Endothelial cell of umbilical vein (primary cell): ENCODE data around the gene TTC21A. TPM values are rescaled to one million over a fixed set of nuclear protein-coding genes. Genes with fewer than 3 reads are reported as not detected.

Experiments used
- BruUV-seq: library from RNA; stranded (reverse); fragments of 400-500 nt; replicated peaks from 2 replicates; lab custom pipeline; 2021; lab: Mats Ljungman, UMichigan
- CTCF ChIA-PET: fragments of 300-600, 350-600 bp; sonication (Branson Sonifier 250); formaldehyde crosslinking; loops from one replicate; lab custom pipeline; 2021; ENCODE audit warnings: antibody characterized with exemption, inconsistent platforms; lab: Charles Lee
- POLR2A ChIA-PET: fragments of 300-600, 350-600 bp; sonication (Branson Sonifier 250); formaldehyde crosslinking; loops from one replicate; lab custom pipeline; 2021; ENCODE audit warnings: antibody characterized with exemption, inconsistent platforms; lab: Charles Lee
- DNase-seq: peaks from one replicate; pipeline ENCODE4 v3.0.0-alpha.2; 2011; ENCODE audit warnings: low read depth, low spot score
- FAIRE-seq: peaks from 2 replicates; lab custom pipeline; 2011; peaks lifted over from hg19 to GRCh38; lab: Jason Lieb, UNC
- H2AFZ ChIP-seq: 2 replicates; pipeline ENCODE4 v1.6.0; 2012; ENCODE audit warnings: low read depth, low read length, control low read depth, inconsistent platforms
- H3K27ac ChIP-seq: 2 replicates; pipeline ENCODE4 v1.5.1; 2011; ENCODE audit warnings: low read depth, mild to moderate bottlenecking, control low read depth, low read length, moderate library complexity; ENCODE audit not compliant: insufficient read depth
- H3K27me3 ChIP-seq, 2 experiments: 2 replicates each; pipeline versions ENCODE4 v1.6.0 to v1.6.1; 2011; ENCODE audit warnings: low read length in 2 of 2, mixed read lengths in 1 of 2; ENCODE audit not compliant: control insufficient read depth in 2 of 2, insufficient read depth in 2 of 2
- H3K36me3 ChIP-seq, 2 experiments: 2 replicates in 1 of 2; 3 replicates in 1 of 2; pipeline ENCODE4 v1.5.1; 2011; ENCODE audit warnings: low read length in 2 of 2, mild to moderate bottlenecking in 1 of 2, moderate library complexity in 1 of 2; ENCODE audit not compliant: control insufficient read depth in 2 of 2, insufficient read depth in 2 of 2; ENCODE audit errors: extremely low read depth in 1 of 2
- H3K4me1 ChIP-seq: 3 replicates; pipeline ENCODE4 v1.5.1; 2011; ENCODE audit warnings: mild to moderate bottlenecking, low read length; ENCODE audit not compliant: control insufficient read depth, insufficient read depth; ENCODE audit errors: extremely low read depth
- H3K4me2 ChIP-seq: 2 replicates; pipeline ENCODE4 v1.6.1; 2011; ENCODE audit warnings: low read length, control low read depth, mixed read lengths; ENCODE audit not compliant: insufficient read depth
- H3K4me3 ChIP-seq, 3 experiments: fragments of 200-600 bp in 1 of 3; sonication (generic), shearing (Covaris generic) in 1 of 3; replicated peaks in 1 of 3; 2 replicates each; pipeline ENCODE4 v1.5.1; 2011 to 2016; ENCODE audit warnings: control low read depth in 3 of 3, low read length in 3 of 3, mild to moderate bottlenecking in 2 of 3, inconsistent platforms in 1 of 3, low read depth in 1 of 3, moderate library complexity in 1 of 3; ENCODE audit not compliant: insufficient read depth in 1 of 3
- H3K79me2 ChIP-seq: 2 replicates; pipeline ENCODE4 v1.6.0; 2012; ENCODE audit warnings: low read length, inconsistent platforms; ENCODE audit not compliant: control insufficient read depth, insufficient read depth
- H3K9ac ChIP-seq: replicated peaks from 2 replicates; pipeline ENCODE3; 2011; ENCODE audit warnings: low read length, control low read depth; ENCODE audit not compliant: insufficient read depth; ENCODE audit errors: extremely low read depth
- H3K9me1 ChIP-seq: replicated peaks from 3 replicates; pipeline ENCODE4 v1.6.0; 2011; ENCODE audit warnings: mild to moderate bottlenecking, low read length; ENCODE audit not compliant: control insufficient read depth, insufficient read depth; ENCODE audit errors: extremely low read depth
- H3K9me3 ChIP-seq: replicated peaks from 2 replicates; pipeline ENCODE4 v1.5.1; 2012; ENCODE audit warnings: low read length, inconsistent platforms; ENCODE audit not compliant: control insufficient read depth, insufficient read depth
- H4K20me1 ChIP-seq: replicated peaks from 2 replicates; pipeline ENCODE3; 2011; ENCODE audit warnings: mild to moderate bottlenecking, low read length; ENCODE audit not compliant: control insufficient read depth, insufficient read depth; ENCODE audit errors: extremely low read depth
- CTCF ChIP-seq, 2 donors: IDR thresholded peaks; 1 replicate in 1 of 2; 2 replicates in 1 of 2; pipeline ENCODE4 v1.5.1; 2011; ENCODE audit warnings: low read length in 2 of 2, mild to moderate bottlenecking in 2 of 2, moderate library complexity in 2 of 2, control low read depth in 1 of 2, inconsistent platforms in 1 of 2, low read depth in 1 of 2; ENCODE audit not compliant: insufficient read depth in 1 of 2; ENCODE audit errors: extremely low read depth in 1 of 2
- EZH2 ChIP-seq: IDR thresholded peaks from 2 replicates; pipeline ENCODE4 v1.6.1; 2012; ENCODE audit warnings: borderline replicate concordance, low read depth, mild to moderate bottlenecking, moderate library complexity, low read length, inconsistent platforms; ENCODE audit not compliant: severe bottlenecking
- FOS ChIP-seq: IDR thresholded peaks from 2 replicates; pipeline ENCODE4 v1.6.1; 2011; ENCODE audit warnings: mild to moderate bottlenecking, low read length, moderate library complexity, borderline replicate concordance; ENCODE audit not compliant: insufficient read depth
- GATA2 ChIP-seq: IDR thresholded peaks from 2 replicates; pipeline ENCODE4 v1.7.0; 2011; ENCODE audit warnings: low read depth, mild to moderate bottlenecking, moderate library complexity, mixed read lengths, low read length; ENCODE audit not compliant: insufficient read length, insufficient read depth
- JUN ChIP-seq: IDR thresholded peaks from 2 replicates; pipeline ENCODE4 v1.6.1; 2011; ENCODE audit warnings: borderline replicate concordance, low read depth; ENCODE audit not compliant: insufficient read length, insufficient read depth
- MYC ChIP-seq: IDR thresholded peaks from one replicate; pipeline ENCODE4 v1.6.1; 2011; ENCODE audit warnings: mild to moderate bottlenecking, low read depth, low read length
- POLR2A ChIP-seq: IDR thresholded peaks from 2 replicates; pipeline ENCODE4 v1.6.1; 2012; ENCODE audit warnings: low read depth, mild to moderate bottlenecking, control low read depth, low read length
- POLR2AphosphoS5 ChIP-seq: IDR thresholded peaks from 2 replicates; pipeline ENCODE4 v1.6.1; 2012; ENCODE audit warnings: low read depth, mild to moderate bottlenecking, control low read depth, low read length, moderate library complexity; ENCODE audit not compliant: insufficient read depth
- dilution Hi-C: fragments of 300-500 bp; cut with MboI; formaldehyde crosslinking; loops from one replicate; pipeline ENCODE4 v1.15.0; 2019; ENCODE audit warnings: low sequenced_read_pairs; ENCODE audit not compliant: extremely low pct_ligation_motif_present
- intact Hi-C: fragments of 100-400 bp; cut with micrococcal nuclease; formaldehyde crosslinking; loops from one replicate; pipeline ENCODE4 v1.10.0; 2022
- polyA plus RNA-seq, 4 experiments: library from polyadenylated mRNA; depleted of rRNA in 3 of 4; stranded (reverse) in 3 of 4; unstranded in 1 of 4; fragments of >200 nt; gene quantifications; 2 replicates each; pipeline versions ENCODE4 v1.2.1 to v1.2.3, GENCODE V29; 2011 to 2012; ENCODE audit warnings: missing spikeins in 1 of 4
- total RNA-seq: library from RNA; stranded (reverse); gene quantifications from 2 replicates; pipeline ENCODE4 v1.2.3, GENCODE V29; 2021
- TF ChIP-seq, protein P1 (sequence below): IDR thresholded peaks from 2 replicates; pipeline ENCODE4 v1.6.1; 2011; ENCODE audit not compliant: insufficient read depth, insufficient read length

Gene TTC21A
- total and polyA plus RNA-seq, 2 donors (not counting 3 experiments of a cell fraction or from before 2014, with no cell fraction given), result 4.7 to 7.8 TPM

DNA sequence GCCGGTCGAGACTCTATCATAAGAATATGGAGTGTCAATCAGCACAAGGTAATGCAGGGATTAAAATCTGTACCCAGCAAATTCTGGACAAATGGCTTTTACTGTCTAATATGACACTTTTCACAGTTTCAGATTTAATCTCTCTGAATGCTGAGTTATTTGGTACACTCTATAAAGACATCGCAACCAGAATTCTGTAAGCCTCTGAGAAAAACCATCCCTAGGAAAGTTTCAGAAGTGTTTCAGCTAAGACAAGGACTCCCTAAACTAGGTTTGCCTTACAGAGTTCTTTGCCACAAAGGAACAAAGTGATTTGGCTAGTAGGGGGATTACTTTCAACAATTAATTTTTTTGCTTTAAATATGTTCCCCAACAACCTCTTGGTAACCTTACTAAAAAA is 44.3 kb upstream of the TTC21A start:
- intact Hi-C loops, result no loop called here

More for the DNA sequence above, 44.3 kb upstream of the TTC21A start:
- H3K79me2 ChIP-seq, result peaks cover 2% of the 10 kb centered on the region
- TF ChIP-seq EZH2 (no peak), POLR2A (no peak), GATA2 (no peak), MYC (no peak), POLR2AphosphoS5 (no peak), CTCF (IDR thresholded peaks at IDR 0.05; ENCODE audit: extremely low read depth in 1 of 2, insufficient read depth in 1 of 2, low read depth in 1 of 2, low read length in 2 of 2) (no peak), JUN (no peak), FOS (no peak)
- TF ChIP-seq, protein P1, sequence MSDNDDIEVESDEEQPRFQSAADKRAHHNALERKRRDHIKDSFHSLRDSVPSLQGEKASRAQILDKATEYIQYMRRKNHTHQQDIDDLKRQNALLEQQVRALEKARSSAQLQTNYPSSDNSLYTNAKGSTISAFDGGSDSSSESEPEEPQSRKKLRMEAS, result no peak
- no peak overlapping the region for H3K4me3 ChIP-seq
- H3K27me3 ChIP-seq, result no peaks in the 10 kb centered on the region
- peaks cover 3 to 4% of the 10 kb centered on the region in 2 experiments for H3K36me3 ChIP-seq
- no peaks in the 10 kb centered on the region for H3K9me3 ChIP-seq
- peaks cover under 1% of the 10 kb centered on the region for H3K9me1 ChIP-seq
- H3K9ac ChIP-seq, result no peak overlapping the region
- ChIA-PET POLR2A (no interaction called here), CTCF (no interaction called here)
- dilution Hi-C loops, result no loop called here
- no peaks in the 10 kb centered on the region for H3K4me1 ChIP-seq
- no peaks in the 10 kb centered on the region for H4K20me1 ChIP-seq
- no peak for FAIRE-seq
- no TSS peak for BruUV-seq
- H2AFZ ChIP-seq, result no peak overlapping the region
- no peak for DNase-seq
- H3K4me2 ChIP-seq, result no peak overlapping the region
- H3K27ac ChIP-seq, result no peak overlapping the region
